ENCODE results near the gene GNB1L.

DNA sequence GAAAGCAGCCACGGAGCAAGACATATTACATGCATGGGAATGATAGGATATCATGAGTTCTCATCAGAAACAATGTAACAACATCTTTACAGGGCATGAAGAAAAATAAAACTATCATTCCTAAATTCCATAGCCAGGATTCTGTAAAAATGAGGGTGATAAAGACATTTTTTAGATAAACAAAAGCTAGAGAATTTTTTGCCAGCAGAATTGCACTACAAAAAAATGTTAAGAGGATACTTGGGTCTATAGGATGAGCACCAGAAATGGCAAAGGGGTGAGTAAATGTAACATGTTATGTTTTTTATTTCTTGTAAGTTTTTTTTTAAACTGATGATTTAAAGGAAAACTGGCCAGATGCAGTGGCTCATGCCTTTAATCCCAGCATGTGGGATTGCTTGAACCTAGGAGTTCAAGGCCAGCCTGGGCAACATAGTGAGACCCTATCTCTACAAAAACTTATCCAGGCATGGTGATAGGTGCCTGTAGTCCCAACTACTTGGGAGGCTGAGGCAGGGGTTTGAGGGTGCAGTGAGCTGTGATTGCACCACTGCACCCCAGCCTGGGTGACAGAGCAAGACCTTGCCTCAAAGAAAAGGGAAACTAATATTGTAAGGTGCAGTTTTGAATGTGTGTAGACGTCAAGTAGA, 60.9 kb downstream of the GNB1L start:
- TF ChIP-seq, protein P1, sequence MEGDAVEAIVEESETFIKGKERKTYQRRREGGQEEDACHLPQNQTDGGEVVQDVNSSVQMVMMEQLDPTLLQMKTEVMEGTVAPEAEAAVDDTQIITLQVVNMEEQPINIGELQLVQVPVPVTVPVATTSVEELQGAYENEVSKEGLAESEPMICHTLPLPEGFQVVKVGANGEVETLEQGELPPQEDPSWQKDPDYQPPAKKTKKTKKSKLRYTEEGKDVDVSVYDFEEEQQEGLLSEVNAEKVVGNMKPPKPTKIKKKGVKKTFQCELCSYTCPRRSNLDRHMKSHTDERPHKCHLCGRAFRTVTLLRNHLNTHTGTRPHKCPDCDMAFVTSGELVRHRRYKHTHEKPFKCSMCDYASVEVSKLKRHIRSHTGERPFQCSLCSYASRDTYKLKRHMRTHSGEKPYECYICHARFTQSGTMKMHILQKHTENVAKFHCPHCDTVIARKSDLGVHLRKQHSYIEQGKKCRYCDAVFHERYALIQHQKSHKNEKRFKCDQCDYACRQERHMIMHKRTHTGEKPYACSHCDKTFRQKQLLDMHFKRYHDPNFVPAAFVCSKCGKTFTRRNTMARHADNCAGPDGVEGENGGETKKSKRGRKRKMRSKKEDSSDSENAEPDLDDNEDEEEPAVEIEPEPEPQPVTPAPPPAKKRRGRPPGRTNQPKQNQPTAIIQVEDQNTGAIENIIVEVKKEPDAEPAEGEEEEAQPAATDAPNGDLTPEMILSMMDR (IDR thresholded peaks at IDR 0.05) = no peak
- TF ChIP-seq EZH2 (IDR thresholded peaks at IDR 0.05; ENCODE audit: borderline replicate concordance, insufficient read depth, low read depth, low read length, poor library complexity, severe bottlenecking) = no peak

Measured in B cell (primary cell).